Fibroblast of mammary gland (primary cell): Measurements from ENCODE around the gene LRPAP1.

Experiments
- DNase-seq: peaks from one replicate; pipeline ENCODE4 v3.0.0-alpha.2; 2010; ENCODE audit warnings: low read depth
- H3K4me3 ChIP-seq: 2 replicates; pipeline ENCODE4 v1.5.1; 2011; ENCODE audit warnings: low read depth, mild to moderate bottlenecking, low read length, moderate library complexity; ENCODE audit not compliant: control insufficient read depth
- TF ChIP-seq, protein P1 (sequence below): conservative IDR thresholded peaks from 2 replicates; pipeline ENCODE4 v1.5.1; 2011; ENCODE audit warnings: low read depth, low read length, inconsistent platforms; ENCODE audit not compliant: control insufficient read depth, insufficient read depth

LRPAP1 gene

DNA sequence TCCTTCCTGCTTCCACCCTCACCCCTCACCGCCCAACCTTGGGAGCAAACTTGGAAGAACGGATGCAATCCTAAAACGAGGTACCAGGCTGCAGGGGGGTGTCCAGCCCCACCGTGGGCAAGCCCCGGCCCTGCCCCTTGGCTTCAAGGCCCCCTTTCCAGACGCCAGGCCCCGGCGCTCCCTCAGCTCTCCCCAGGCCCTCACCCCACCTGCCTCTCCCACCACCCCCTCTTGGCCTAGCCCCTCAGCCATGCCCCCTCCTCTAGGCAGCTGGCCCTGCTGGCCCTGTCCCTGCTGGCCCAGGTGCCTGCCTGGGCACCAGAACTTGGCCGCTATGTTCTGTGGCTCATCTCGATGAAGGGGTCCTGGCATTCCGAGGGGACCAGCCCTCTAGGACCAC lies 33.8 kb downstream of the LRPAP1 start:
- no peak for DNase-seq
- TF ChIP-seq, protein P1, sequence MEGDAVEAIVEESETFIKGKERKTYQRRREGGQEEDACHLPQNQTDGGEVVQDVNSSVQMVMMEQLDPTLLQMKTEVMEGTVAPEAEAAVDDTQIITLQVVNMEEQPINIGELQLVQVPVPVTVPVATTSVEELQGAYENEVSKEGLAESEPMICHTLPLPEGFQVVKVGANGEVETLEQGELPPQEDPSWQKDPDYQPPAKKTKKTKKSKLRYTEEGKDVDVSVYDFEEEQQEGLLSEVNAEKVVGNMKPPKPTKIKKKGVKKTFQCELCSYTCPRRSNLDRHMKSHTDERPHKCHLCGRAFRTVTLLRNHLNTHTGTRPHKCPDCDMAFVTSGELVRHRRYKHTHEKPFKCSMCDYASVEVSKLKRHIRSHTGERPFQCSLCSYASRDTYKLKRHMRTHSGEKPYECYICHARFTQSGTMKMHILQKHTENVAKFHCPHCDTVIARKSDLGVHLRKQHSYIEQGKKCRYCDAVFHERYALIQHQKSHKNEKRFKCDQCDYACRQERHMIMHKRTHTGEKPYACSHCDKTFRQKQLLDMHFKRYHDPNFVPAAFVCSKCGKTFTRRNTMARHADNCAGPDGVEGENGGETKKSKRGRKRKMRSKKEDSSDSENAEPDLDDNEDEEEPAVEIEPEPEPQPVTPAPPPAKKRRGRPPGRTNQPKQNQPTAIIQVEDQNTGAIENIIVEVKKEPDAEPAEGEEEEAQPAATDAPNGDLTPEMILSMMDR: no peak
- no peak overlapping the region for H3K4me3 ChIP-seq

GRCh38 chr4:3497523-3498389 lies 34.5 kb downstream of the LRPAP1 start:
- TF ChIP-seq, protein P1: no peak
- no peak overlapping the region for H3K4me3 ChIP-seq
- no peak for DNase-seq

DNA sequence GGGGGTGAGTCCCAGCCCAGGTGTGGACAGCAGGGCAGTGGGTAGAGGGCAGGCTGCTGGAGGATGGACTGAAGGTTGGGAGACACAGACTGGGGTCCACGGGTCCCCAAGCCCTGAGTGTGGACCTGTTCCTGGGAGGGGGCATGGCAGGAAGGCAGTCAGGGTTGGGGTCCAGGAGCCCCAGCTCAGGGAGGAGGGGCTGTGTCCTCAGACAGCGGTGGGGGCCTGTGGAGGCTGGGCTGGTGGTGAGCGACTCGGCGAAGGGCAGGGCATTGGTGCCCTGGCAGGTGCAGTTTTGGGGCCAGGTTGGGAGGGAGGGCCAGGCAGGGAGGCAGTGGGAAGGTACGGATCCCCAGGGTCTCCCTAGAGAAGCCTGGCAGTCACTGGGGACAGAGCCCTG lies 35.1 kb downstream of the LRPAP1 start:
- TF ChIP-seq, protein P1: no peak
- H3K4me3 ChIP-seq: no peak overlapping the region
- DNase-seq: no peak

DNA sequence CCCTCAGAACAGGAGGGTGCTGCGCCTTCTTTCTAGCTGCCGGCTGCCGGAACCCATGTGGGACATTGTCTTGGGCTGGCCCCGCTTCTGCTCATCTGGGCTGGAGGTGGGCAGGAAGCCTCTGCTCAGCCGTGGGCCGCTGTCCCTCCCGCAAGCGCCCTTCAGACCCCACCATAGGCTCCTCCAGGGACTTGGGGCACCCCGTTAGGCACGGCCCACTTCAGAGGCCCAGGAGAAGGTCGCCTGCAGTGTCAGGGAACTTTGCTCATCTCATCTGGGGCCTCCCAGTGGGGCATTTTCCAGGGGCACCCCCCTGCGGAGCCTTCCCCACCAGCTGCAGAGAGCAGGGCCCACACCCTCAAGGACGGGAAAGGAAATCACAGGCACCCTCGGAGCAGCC lies 36.2 kb downstream of the LRPAP1 start:
- TF ChIP-seq, protein P1: no peak
- no peak for DNase-seq
- no peak overlapping the region for H3K4me3 ChIP-seq

- TF ChIP-seq, protein P1: no peak
- DNase-seq: no peak
- H3K4me3 ChIP-seq: no peak overlapping the region
These were observed 36.8 kb downstream of the LRPAP1 start for GRCh38 chr4:3495204-3495975.

GRCh38 chr4:3494462-3494871 lies 37.8 kb downstream of the LRPAP1 start:
- H3K4me3 ChIP-seq: no peak overlapping the region
- TF ChIP-seq, protein P1: no peak
- no peak for DNase-seq
